Measurements from ENCODE around the gene PCSK5. TPM values are rescaled to one million over a fixed set of nuclear protein-coding genes. Genes with fewer than 3 reads are reported as not detected.

Gene PCSK5
- total RNA-seq, 1 donor from 2014 or later, result 30.7 TPM

- H3K4me1 Mint-ChIP-seq (ENCODE audit: unreplicated experiment), result no peaks in the 10 kb centered on the region
- no peak overlapping the region for H3K4me3 Mint-ChIP-seq
- TF ChIP-seq CTCF (conservative IDR thresholded peaks at IDR 0.05), result no peak
- peaks cover 7% of the 10 kb centered on the region for H3K27me3 Mint-ChIP-seq
- H3K27ac Mint-ChIP-seq, result no peak overlapping the region
- no peaks in the 10 kb centered on the region for H3K9me3 Mint-ChIP-seq
- H3K36me3 Mint-ChIP-seq, result peaks cover 3% of the 10 kb centered on the region
- DNase-seq (ENCODE audit: extremely low spot score, unreplicated experiment), result no peak
Measured at GRCh38 chr9:75873712-75874111, 16.8 kb upstream of the PCSK5 start.

- H3K27me3 Mint-ChIP-seq, result peaks cover 5% of the 10 kb centered on the region
- H3K36me3 Mint-ChIP-seq, result peaks cover 3% of the 10 kb centered on the region
- peaks cover 7% of the 10 kb centered on the region for H3K4me1 Mint-ChIP-seq (ENCODE audit: unreplicated experiment)
- TF ChIP-seq CTCF (conservative IDR thresholded peaks at IDR 0.05), result no peak
- H3K27ac Mint-ChIP-seq, result no peak overlapping the region
- no peaks in the 10 kb centered on the region for H3K9me3 Mint-ChIP-seq
- no peak overlapping the region for H3K4me3 Mint-ChIP-seq
- DNase-seq (ENCODE audit: extremely low spot score, unreplicated experiment), result no peak
Measured at GRCh38 chr9:75876999-75877640, 13.4 kb upstream of the PCSK5 start.

- Mint-ChIP-seq H3K9me3 (no peaks in the 10 kb centered on the region), H3K27ac (no peak overlapping the region), H3K4me3 (no peak overlapping the region), H3K4me1 (ENCODE audit: unreplicated experiment) (peaks cover 7% of the 10 kb centered on the region), H3K36me3 (peaks cover 3% of the 10 kb centered on the region), H3K27me3 (peaks cover 5% of the 10 kb centered on the region)
- DNase-seq (ENCODE audit: extremely low spot score, unreplicated experiment), result no peak
- TF ChIP-seq CTCF (conservative IDR thresholded peaks at IDR 0.05), result no peak
Measured at GRCh38 chr9:75878488-75878860, 12.0 kb upstream of the PCSK5 start.

- peaks cover 13% of the 10 kb centered on the region for H3K4me1 Mint-ChIP-seq (ENCODE audit: unreplicated experiment)
- no peak overlapping the region for H3K27ac Mint-ChIP-seq
- H3K36me3 Mint-ChIP-seq, result peaks cover 3% of the 10 kb centered on the region
- no peaks in the 10 kb centered on the region for H3K9me3 Mint-ChIP-seq
- DNase-seq (ENCODE audit: extremely low spot score, unreplicated experiment), result no peak
- no peak for TF ChIP-seq CTCF (conservative IDR thresholded peaks at IDR 0.05)
- H3K4me3 Mint-ChIP-seq, result no peak overlapping the region
- peaks cover 9% of the 10 kb centered on the region for H3K27me3 Mint-ChIP-seq
Measured at GRCh38 chr9:75880618-75881017, 9.9 kb upstream of the PCSK5 start.

- H3K36me3 Mint-ChIP-seq, result peaks cover 3% of the 10 kb centered on the region
- H3K4me1 Mint-ChIP-seq (ENCODE audit: unreplicated experiment), result peaks cover 14% of the 10 kb centered on the region
- H3K27me3 Mint-ChIP-seq, result peaks cover 9% of the 10 kb centered on the region
- TF ChIP-seq CTCF (conservative IDR thresholded peaks at IDR 0.05), result no peak
- H3K27ac Mint-ChIP-seq, result no peak overlapping the region
- H3K9me3 Mint-ChIP-seq, result no peaks in the 10 kb centered on the region
- no peak for DNase-seq (ENCODE audit: extremely low spot score, unreplicated experiment)
- no peak overlapping the region for H3K4me3 Mint-ChIP-seq
Measured at GRCh38 chr9:75881761-75882160, 8.7 kb upstream of the PCSK5 start.

GRCh38 chr9:75885652-75886051, 4.8 kb upstream of the PCSK5 start:
- Mint-ChIP-seq H3K27ac (no peak overlapping the region), H3K4me3 (no peak overlapping the region), H3K4me1 (ENCODE audit: unreplicated experiment) (peaks cover 14% of the 10 kb centered on the region)

More at GRCh38 chr9:75885652-75886051, 4.8 kb upstream of the PCSK5 start:
- no peak for DNase-seq (ENCODE audit: extremely low spot score, unreplicated experiment)
- Mint-ChIP-seq H3K36me3 (no peaks in the 10 kb centered on the region), H3K27me3 (peaks cover 7% of the 10 kb centered on the region), H3K9me3 (no peaks in the 10 kb centered on the region)
- no peak for TF ChIP-seq CTCF (conservative IDR thresholded peaks at IDR 0.05)
